ENCODE measurements around the gene SRSF1. TPM values are rescaled to one million over a fixed set of nuclear protein-coding genes. Genes with fewer than 3 reads are reported as not detected.
A peak's percentile ranks its signal among the peaks of the same experiment; 100 is the strongest.
"Not testable (repeated sequence)": the region's sequence is repeated elsewhere in the genome, so short reads cannot be mapped to it uniquely, and the experiment has no call there.

Gene SRSF1
- total RNA-seq, 2 donors from 2014 or later: 233 to 281 TPM

GRCh38 chr17:57962279-57963148, 44.5 kb downstream of the SRSF1 start:
- Mint-ChIP-seq H3K36me3 (ENCODE audit: insufficient read depth in 2 of 2) (no peaks in the 10 kb centered on the region), H3K4me3 (no peak overlapping the region), H3K4me1 (ENCODE audit: low read depth) (no peaks in the 10 kb centered on the region), H3K27me3 (ENCODE audit: low read depth) (peaks cover 15% of the 10 kb centered on the region), H3K9me3 (no peaks in the 10 kb centered on the region), H3K27ac (no peak overlapping the region)
- DNase-seq: no peak
- no peak for ATAC-seq (replicated peaks in 1 of 2)

DNA sequence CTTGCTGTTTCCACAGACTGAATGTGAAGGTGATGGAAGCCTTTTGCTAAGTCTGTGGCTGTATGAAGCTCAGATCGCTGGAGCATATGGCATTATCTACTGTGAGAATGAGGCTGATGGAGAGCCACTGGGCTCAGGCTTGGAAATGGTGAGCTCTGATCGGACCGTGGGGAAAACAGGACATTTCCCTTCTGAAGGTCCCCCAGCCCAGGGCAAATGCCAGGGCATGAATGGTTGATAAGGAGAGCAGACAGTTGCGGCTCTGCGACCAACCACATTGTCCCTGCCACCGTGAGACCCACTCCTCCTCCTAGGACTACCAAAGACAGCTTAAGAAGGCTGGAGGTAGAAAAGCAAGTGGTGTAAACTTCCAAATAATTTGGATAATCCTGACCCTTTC, 47.1 kb downstream of the SRSF1 start:
- H3K4me3 Mint-ChIP-seq: no peak overlapping the region
- ATAC-seq (replicated peaks in 1 of 2) (no peak), DNase-seq (no peak)
- no peaks in the 10 kb centered on the region for H3K9me3 Mint-ChIP-seq
- H3K36me3 Mint-ChIP-seq (ENCODE audit: insufficient read depth in 2 of 2): no peaks in the 10 kb centered on the region
- H3K27ac Mint-ChIP-seq: no peak overlapping the region
- H3K27me3 Mint-ChIP-seq (ENCODE audit: low read depth): peaks cover 34% of the 10 kb centered on the region
- H3K4me1 Mint-ChIP-seq (ENCODE audit: low read depth): peaks cover 14% of the 10 kb centered on the region

- not testable (repeated sequence) for H3K4me3 Mint-ChIP-seq; H3K36me3 Mint-ChIP-seq (ENCODE audit: insufficient read depth in 2 of 2); H3K9me3 Mint-ChIP-seq; ATAC-seq (replicated peaks in 1 of 2); DNase-seq; H3K27ac Mint-ChIP-seq
- H3K27me3 Mint-ChIP-seq (ENCODE audit: low read depth): peaks cover 44% of the 10 kb centered on the region
- H3K4me1 Mint-ChIP-seq (ENCODE audit: low read depth): peaks cover 14% of the 10 kb centered on the region
Measured at GRCh38 chr17:57958391-57958790, 48.7 kb downstream of the SRSF1 start.

- Mint-ChIP-seq H3K4me3 (no peak overlapping the region), H3K36me3 (ENCODE audit: insufficient read depth in 2 of 2) (no peaks in the 10 kb centered on the region), H3K27me3 (ENCODE audit: low read depth) (peaks cover 49% of the 10 kb centered on the region), H3K9me3 (no peaks in the 10 kb centered on the region), H3K27ac (no peak overlapping the region), H3K4me1 (ENCODE audit: low read depth) (peaks cover 14% of the 10 kb centered on the region)
- DNase-seq (no peak), ATAC-seq (replicated peaks in 1 of 2) (no peak)
Measured at GRCh38 chr17:57957886-57958285, 49.2 kb downstream of the SRSF1 start.

DNA sequence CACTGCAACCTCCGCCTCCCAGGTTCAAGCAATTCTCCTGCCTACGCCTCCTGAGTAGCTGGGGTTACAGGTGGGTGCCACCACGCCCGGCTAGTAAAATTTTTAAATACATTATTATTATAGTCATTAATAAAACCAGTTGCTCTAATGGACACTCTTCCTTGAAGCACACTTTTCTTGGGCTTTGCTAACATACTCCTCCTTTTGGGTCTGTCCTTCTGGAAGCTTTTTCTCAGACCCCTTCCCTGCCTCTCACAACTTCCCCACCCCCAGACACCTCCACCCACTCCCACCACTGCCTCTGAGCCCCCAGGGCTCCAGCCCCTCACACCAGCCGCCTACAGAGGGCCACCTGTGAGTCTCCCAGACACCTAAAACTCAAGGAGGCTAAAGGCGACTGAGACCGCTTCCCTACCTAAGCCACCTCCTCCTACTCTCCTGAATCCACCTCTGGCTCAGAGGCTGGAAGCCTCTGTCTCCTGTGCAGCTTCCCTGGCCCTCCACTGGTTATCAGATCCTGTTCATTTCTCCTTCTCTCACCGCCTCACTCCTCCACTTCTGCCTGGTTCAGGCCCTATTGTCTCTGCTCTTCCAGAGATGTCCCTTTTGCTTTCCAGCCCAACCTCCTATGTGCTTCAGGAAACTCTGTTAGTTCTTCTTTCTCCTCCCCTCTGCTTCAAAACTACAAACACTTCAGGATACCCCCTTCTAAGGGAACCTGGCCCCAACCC, 49.8 kb downstream of the SRSF1 start:
- H3K4me3 Mint-ChIP-seq: no peak overlapping the region
- no peaks in the 10 kb centered on the region for H3K36me3 Mint-ChIP-seq (ENCODE audit: insufficient read depth in 2 of 2)
- no peak for DNase-seq
- H3K27ac Mint-ChIP-seq: no peak overlapping the region
- peaks cover 53% of the 10 kb centered on the region for H3K27me3 Mint-ChIP-seq (ENCODE audit: low read depth)
- no peaks in the 10 kb centered on the region for H3K9me3 Mint-ChIP-seq
- no peak for ATAC-seq (replicated peaks in 1 of 2)
- peaks cover 19% of the 10 kb centered on the region for H3K4me1 Mint-ChIP-seq (ENCODE audit: low read depth)

GRCh38 chr17:57956291-57957119, 50.5 kb downstream of the SRSF1 start:
- DNase-seq (peak; percentile 42 to 45), ATAC-seq (replicated peaks in 1 of 2) (peak; percentile 51 to 62)
- Mint-ChIP-seq H3K36me3 (ENCODE audit: insufficient read depth in 2 of 2) (no peaks in the 10 kb centered on the region), H3K27ac (no peak overlapping the region), H3K4me3 (peak overlapping the region; percentile 70 to 80), H3K4me1 (ENCODE audit: low read depth) (peaks cover 20% of the 10 kb centered on the region), H3K27me3 (ENCODE audit: low read depth) (peaks cover 53% of the 10 kb centered on the region), H3K9me3 (no peaks in the 10 kb centered on the region)

DNA sequence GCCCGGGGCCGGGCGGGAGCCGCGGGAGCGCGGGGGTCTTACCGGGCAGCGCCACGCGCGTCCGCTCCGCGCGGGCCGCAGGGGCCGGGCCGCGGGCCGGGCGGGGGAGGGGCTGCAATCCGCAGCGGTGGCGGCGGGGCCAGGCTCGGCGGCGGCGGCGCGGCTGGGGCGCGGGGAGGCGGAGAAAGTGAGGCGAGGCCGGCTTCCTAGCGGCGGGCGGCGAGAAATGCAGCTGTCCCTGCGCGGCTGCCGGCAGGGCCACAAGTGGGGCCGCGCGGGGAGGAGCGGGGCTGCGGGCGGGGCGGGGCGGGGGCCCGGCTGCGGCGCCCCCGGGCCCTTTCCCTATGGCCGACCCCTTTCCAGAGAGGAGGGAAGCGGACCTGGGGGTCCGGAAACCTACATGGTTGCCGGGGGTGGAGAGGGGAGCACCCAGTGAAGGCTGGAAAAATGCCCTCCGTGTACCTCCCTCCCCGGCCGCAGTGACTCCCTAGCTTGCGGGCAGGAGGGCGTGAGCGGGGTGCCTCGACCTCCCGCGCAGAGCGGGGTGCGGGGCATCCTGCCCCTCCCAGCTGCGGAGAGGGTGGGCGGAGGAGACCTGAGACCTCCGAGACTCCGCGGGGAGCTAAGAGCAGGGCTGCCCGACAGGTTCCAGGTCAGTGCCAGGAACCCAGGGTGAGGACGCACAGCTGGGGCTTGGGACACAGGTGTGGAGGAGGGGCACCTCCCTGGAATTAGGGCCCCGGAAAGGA, 51.7 kb downstream of the SRSF1 start, which contains the start of gene CUEDC1:
Gene CUEDC1, minus strand, starts transcription at position 230 of the 749 bp plus-strand sequence. CDS start 69,848 bp downstream, outside the sequence.
- peaks cover 31% of the 10 kb centered on the region for H3K4me1 Mint-ChIP-seq (ENCODE audit: low read depth)
- no peaks in the 10 kb centered on the region for H3K36me3 Mint-ChIP-seq (ENCODE audit: insufficient read depth in 2 of 2)
- ATAC-seq (replicated peaks in 1 of 2) (peak; percentile 81 to 88), DNase-seq (peak; percentile 77 to 81)
- peaks cover 53% of the 10 kb centered on the region for H3K27me3 Mint-ChIP-seq (ENCODE audit: low read depth)
- no peaks in the 10 kb centered on the region for H3K9me3 Mint-ChIP-seq
- H3K27ac Mint-ChIP-seq: no peak within 1 kb of the TSS
- H3K4me3 Mint-ChIP-seq: peak within 1 kb of the TSS; percentile 74 to 80

GRCh38 chr17:57954397-57955182, 52.5 kb downstream of the SRSF1 start:
- DNase-seq (no peak), ATAC-seq (replicated peaks in 1 of 2) (no peak)
- Mint-ChIP-seq H3K4me3 (peak overlapping the region; percentile 67 to 74), H3K4me1 (ENCODE audit: low read depth) (peaks cover 36% of the 10 kb centered on the region), H3K36me3 (ENCODE audit: insufficient read depth in 2 of 2) (no peaks in the 10 kb centered on the region), H3K27me3 (ENCODE audit: low read depth) (peaks cover 53% of the 10 kb centered on the region), H3K27ac (no peak overlapping the region), H3K9me3 (no peaks in the 10 kb centered on the region)

DNA sequence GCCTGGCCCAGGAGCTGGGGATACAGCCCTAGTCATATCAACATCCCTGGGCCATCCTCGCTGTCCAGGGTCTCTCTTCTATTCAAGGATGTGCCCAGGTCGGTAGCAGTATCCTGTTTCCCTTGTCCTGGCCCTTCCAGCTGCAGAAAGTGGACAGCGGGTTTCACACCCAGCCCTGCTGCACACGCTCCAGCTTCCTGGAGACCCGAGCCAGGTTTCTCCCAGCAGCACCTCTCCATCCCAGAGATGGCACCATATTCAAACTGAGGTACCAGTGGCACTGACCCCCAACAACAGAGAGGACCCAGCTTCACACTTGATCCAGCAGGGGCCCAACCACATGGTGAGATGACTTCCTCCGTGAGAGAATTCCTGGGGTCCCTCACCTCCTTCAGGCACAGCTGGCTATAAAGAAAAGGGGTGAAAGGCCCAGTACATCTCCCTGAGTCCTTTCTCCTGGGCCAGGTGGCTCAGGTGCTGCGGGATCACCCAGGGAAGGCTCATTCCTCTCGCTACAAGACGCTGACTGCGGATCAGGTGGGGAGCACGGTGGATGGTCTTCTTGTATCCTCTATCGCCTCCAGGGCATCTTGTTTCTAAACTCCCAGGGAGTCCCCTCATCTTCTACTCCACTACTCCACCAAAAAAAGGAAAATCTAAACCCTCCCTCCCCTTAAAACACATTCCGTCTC, 53.2 kb downstream of the SRSF1 start:
- Mint-ChIP-seq H3K27me3 (ENCODE audit: low read depth) (peaks cover 47% of the 10 kb centered on the region), H3K4me1 (ENCODE audit: low read depth) (peaks cover 42% of the 10 kb centered on the region), H3K4me3 (peak overlapping the region; percentile 67 to 74), H3K27ac (no peak overlapping the region), H3K36me3 (ENCODE audit: insufficient read depth in 2 of 2) (no peaks in the 10 kb centered on the region), H3K9me3 (no peaks in the 10 kb centered on the region)
- ATAC-seq (replicated peaks in 1 of 2) (no peak), DNase-seq (no peak)
